GM10248 (cell line): ENCODE measurements around the gene UBE2V1.

Source experiments
- CTCF ChIA-PET: fragments of 300-600 bp; sonication (Branson Sonifier 250); formaldehyde crosslinking; extraction: SDS; loops from one replicate; lab custom pipeline; 2021; ENCODE audit warnings: antibody characterized with exemption; lab: Yijun Ruan, JAX
- POLR2A ChIA-PET: fragments of 350-650 bp; sonication (Branson Sonifier 250); formaldehyde crosslinking; extraction: SDS; loops from one replicate; lab custom pipeline; 2020; ENCODE audit warnings: antibody characterized with exemption; lab: Yijun Ruan, JAX
- DNase-seq: peaks from one replicate; pipeline ENCODE4 v3.0.0; 2012; ENCODE audit errors: extremely low spot score
- CTCF ChIP-seq: IDR thresholded peaks from 2 replicates; pipeline ENCODE4 v1.5.1; 2012; ENCODE audit warnings: mild to moderate bottlenecking, low read depth; ENCODE audit errors: extremely low read depth, missing control alignments, control extremely low read depth

Gene UBE2V1

GRCh38 chr20:50042370-50043313, 70.3 kb downstream of the UBE2V1 start:
- no peak for DNase-seq
- TF ChIP-seq CTCF, result no peak
- ChIA-PET POLR2A (no interaction called here), CTCF (no interaction called here)

GRCh38 chr20:50041246-50041873, 71.6 kb downstream of the UBE2V1 start:
- ChIA-PET CTCF (interaction anchor here (1.6 kb wide), 1 partner anchor 30 kb away, joined by 5 read pairs; no protein-coding TSS in a partner anchor), POLR2A (no interaction called here)
- TF ChIP-seq CTCF, result no peak
- DNase-seq, result peak; percentile 59

- ChIA-PET POLR2A (no interaction called here), CTCF (interaction anchor here (1.6 kb wide), 1 partner anchor 31 kb away, joined by 5 read pairs; no protein-coding TSS in a partner anchor)
- no peak for TF ChIP-seq CTCF
- no peak for DNase-seq
Measured at GRCh38 chr20:50040432-50041245, 72.3 kb downstream of the UBE2V1 start.

GRCh38 chr20:50039706-50040431, 73.1 kb downstream of the UBE2V1 start:
- DNase-seq, result no peak
- ChIA-PET POLR2A (no interaction called here), CTCF (interaction anchor here (1.5 kb wide), 1 partner anchor 32 kb away, joined by 3 read pairs; no protein-coding TSS in a partner anchor)
- TF ChIP-seq CTCF, result no peak

- no peak for DNase-seq
- ChIA-PET POLR2A (no interaction called here), CTCF (interaction anchor here (1.5 to 2.8 kb wide), 2 partner anchors 33 kb away, joined by 3 to 15 read pairs; no protein-coding TSS in a partner anchor)
- TF ChIP-seq CTCF, result no peak
Measured at GRCh38 chr20:50038574-50038991, 74.4 kb downstream of the UBE2V1 start.
